ENCODE results near the gene ELMO2.

ELMO2 gene

DNA sequence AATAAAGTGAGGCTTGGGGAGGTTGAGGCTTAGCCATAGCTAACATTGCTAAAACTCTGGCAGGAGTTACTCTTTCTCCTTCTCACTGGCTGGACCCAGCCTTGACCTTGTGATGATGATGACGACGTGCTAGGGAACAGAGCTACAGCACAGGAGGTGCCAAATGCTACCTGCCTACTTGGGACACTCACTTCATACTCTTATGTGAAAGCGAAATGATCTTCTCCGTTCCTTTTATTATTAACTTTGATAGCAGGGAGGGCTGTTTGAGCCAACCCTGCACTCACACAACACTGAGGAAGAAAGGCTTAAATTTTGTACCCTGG lies 1.2 kb upstream of the ELMO2 start:
- no peak for ATAC-seq
- TF ChIP-seq ARNTL (CRISPR knock-in tag; IDR thresholded peaks at IDR 0.05; ENCODE audit: borderline replicate concordance, low read depth) (no peak), PPARA (CRISPR knock-in tag; IDR thresholded peaks at IDR 0.05; ENCODE audit: borderline replicate concordance) (no peak), CSDC2 (CRISPR knock-in tag; IDR thresholded peaks at IDR 0.05) (no peak), ZFP30 (CRISPR knock-in tag; IDR thresholded peaks at IDR 0.05) (no peak), ZFP3 (CRISPR knock-in tag; IDR thresholded peaks at IDR 0.05) (no peak), OSR1 (CRISPR knock-in tag; IDR thresholded peaks at IDR 0.05) (no peak), ESRRG (CRISPR knock-in tag; IDR thresholded peaks at IDR 0.05) (no peak), ZC3H10 (CRISPR knock-in tag; IDR thresholded peaks at IDR 0.05) (no peak), SNAI2 (CRISPR knock-in tag; IDR thresholded peaks at IDR 0.05) (no peak), ZNF8 (CRISPR knock-in tag; IDR thresholded peaks at IDR 0.05) (no peak), TOX (CRISPR knock-in tag; IDR thresholded peaks at IDR 0.05; ENCODE audit: borderline replicate concordance) (no peak), ZNF70 (CRISPR knock-in tag; IDR thresholded peaks at IDR 0.05) (no peak)
- TF ChIP-seq, protein P1, sequence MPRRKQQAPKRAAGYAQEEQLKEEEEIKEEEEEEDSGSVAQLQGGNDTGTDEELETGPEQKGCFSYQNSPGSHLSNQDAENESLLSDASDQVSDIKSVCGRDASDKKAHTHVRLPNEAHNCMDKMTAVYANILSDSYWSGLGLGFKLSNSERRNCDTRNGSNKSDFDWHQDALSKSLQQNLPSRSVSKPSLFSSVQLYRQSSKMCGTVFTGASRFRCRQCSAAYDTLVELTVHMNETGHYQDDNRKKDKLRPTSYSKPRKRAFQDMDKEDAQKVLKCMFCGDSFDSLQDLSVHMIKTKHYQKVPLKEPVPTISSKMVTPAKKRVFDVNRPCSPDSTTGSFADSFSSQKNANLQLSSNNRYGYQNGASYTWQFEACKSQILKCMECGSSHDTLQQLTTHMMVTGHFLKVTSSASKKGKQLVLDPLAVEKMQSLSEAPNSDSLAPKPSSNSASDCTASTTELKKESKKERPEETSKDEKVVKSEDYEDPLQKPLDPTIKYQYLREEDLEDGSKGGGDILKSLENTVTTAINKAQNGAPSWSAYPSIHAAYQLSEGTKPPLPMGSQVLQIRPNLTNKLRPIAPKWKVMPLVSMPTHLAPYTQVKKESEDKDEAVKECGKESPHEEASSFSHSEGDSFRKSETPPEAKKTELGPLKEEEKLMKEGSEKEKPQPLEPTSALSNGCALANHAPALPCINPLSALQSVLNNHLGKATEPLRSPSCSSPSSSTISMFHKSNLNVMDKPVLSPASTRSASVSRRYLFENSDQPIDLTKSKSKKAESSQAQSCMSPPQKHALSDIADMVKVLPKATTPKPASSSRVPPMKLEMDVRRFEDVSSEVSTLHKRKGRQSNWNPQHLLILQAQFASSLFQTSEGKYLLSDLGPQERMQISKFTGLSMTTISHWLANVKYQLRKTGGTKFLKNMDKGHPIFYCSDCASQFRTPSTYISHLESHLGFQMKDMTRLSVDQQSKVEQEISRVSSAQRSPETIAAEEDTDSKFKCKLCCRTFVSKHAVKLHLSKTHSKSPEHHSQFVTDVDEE (CRISPR knock-in tag; IDR thresholded peaks at IDR 0.05) = no peak
- TF ChIP-seq, protein P2, sequence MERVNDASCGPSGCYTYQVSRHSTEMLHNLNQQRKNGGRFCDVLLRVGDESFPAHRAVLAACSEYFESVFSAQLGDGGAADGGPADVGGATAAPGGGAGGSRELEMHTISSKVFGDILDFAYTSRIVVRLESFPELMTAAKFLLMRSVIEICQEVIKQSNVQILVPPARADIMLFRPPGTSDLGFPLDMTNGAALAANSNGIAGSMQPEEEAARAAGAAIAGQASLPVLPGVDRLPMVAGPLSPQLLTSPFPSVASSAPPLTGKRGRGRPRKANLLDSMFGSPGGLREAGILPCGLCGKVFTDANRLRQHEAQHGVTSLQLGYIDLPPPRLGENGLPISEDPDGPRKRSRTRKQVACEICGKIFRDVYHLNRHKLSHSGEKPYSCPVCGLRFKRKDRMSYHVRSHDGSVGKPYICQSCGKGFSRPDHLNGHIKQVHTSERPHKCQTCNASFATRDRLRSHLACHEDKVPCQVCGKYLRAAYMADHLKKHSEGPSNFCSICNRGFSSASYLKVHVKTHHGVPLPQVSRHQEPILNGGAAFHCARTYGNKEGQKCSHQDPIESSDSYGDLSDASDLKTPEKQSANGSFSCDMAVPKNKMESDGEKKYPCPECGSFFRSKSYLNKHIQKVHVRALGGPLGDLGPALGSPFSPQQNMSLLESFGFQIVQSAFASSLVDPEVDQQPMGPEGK (CRISPR knock-in tag; IDR thresholded peaks at IDR 0.05; ENCODE audit: borderline replicate concordance) = no peak
- TF ChIP-seq, protein P3, sequence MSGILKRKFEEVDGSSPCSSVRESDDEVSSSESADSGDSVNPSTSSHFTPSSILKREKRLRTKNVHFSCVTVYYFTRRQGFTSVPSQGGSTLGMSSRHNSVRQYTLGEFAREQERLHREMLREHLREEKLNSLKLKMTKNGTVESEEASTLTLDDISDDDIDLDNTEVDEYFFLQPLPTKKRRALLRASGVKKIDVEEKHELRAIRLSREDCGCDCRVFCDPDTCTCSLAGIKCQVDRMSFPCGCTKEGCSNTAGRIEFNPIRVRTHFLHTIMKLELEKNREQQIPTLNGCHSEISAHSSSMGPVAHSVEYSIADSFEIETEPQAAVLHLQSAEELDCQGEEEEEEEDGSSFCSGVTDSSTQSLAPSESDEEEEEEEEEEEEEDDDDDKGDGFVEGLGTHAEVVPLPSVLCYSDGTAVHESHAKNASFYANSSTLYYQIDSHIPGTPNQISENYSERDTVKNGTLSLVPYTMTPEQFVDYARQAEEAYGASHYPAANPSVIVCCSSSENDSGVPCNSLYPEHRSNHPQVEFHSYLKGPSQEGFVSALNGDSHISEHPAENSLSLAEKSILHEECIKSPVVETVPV (CRISPR knock-in tag; IDR thresholded peaks at IDR 0.05) = no peak

DNA sequence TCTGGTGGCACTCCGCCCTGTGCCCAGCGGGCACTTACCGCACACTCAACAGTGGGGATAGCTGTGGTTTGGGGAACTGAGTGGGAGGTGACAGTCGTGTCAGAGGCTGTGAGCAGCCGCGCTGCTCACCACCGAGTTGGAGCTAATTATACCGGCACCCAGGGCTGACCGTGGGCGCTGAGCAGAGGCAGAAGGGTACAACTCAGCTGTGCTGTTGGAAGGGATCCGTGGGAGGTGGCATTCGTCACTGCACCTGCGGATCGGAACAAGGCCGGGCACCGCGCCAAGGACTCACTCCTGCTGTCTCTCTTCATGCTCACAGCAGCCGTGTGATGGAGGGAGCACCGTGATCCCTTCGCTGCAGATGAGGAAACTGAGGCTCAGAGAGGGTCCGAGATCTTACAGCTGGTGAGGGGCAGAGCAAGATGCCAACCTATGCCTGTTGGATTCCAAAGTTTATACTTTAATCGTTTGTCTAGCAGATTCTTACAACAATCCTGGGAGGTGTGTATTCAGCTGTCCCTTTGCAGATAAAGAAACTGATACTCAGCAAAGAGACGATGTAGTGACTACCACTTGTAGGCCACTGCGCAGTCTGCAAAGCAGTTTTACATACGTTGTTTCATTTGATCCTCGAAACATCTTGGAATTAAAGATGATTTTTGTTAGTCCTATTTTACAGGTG lies 713 bp upstream of the ELMO2 start:
- ATAC-seq = peak; percentile 38
- TF ChIP-seq ZNF70 (CRISPR knock-in tag; IDR thresholded peaks at IDR 0.05) (no peak), TOX (CRISPR knock-in tag; IDR thresholded peaks at IDR 0.05; ENCODE audit: borderline replicate concordance) (no peak), BACH2 (CRISPR knock-in tag; IDR thresholded peaks at IDR 0.05; ENCODE audit: borderline replicate concordance) (no peak)

DNA sequence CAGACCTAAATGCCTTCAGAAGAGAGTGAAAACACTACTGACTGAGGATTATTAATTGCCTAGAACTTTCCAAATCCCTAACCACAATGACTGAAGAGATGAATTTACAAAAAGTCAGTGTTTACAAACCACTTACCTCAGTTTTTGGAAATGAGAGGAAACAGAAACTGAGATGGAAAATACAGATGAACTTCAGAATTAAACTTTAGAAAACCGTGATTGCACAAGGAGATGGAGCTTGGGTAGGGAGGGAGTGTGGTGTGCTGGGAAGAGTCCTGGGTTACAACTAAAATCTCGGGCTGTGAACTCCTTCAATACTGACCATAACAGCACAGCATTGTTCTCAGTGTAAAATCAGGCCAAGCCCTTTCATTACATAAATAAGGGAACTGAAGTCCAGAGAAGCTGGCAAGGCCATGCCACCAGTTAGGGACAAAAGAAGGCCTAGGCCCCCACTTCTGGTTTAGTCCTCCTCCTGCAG lies 4.0 kb downstream of the ELMO2 start:
- no peak for TF ChIP-seq ZFP3 (CRISPR knock-in tag; IDR thresholded peaks at IDR 0.05)
- TF ChIP-seq, protein P4, sequence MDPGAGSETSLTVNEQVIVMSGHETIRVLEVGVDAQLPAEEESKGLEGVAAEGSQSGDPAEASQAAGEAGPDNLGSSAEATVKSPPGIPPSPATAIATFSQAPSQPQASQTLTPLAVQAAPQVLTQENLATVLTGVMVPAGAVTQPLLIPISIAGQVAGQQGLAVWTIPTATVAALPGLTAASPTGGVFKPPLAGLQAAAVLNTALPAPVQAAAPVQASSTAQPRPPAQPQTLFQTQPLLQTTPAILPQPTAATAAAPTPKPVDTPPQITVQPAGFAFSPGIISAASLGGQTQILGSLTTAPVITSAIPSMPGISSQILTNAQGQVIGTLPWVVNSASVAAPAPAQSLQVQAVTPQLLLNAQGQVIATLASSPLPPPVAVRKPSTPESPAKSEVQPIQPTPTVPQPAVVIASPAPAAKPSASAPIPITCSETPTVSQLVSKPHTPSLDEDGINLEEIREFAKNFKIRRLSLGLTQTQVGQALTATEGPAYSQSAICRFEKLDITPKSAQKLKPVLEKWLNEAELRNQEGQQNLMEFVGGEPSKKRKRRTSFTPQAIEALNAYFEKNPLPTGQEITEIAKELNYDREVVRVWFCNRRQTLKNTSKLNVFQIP (CRISPR knock-in tag; IDR thresholded peaks at IDR 0.05; ENCODE audit: borderline replicate concordance, low read depth) = no peak
- TF ChIP-seq, protein P2 (CRISPR knock-in tag; IDR thresholded peaks at IDR 0.05; ENCODE audit: borderline replicate concordance) = no peak
- no peak for ATAC-seq

DNA sequence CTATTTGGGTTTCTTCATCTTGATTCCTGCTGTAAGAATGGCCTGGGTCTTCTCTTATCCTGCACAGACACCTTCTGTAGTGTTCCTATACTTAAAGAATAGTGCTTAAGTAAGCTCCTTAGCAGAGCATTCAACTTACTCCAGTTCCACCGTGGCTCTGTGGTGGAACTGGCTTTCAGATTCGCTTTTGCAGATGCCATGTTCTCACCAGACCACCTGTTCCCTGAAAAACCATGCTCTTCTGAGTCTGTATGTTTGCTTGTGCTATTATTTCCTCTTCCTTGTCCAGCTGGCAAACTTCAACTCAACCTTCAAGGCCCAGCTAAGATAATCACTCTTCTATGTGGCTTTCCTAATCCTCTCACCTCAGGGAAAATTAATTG lies 4.9 kb downstream of the ELMO2 start:
- no peak for ATAC-seq
- TF ChIP-seq ZNF8 (CRISPR knock-in tag; IDR thresholded peaks at IDR 0.05) (no peak), GLIS3 (CRISPR knock-in tag; IDR thresholded peaks at IDR 0.05) (no peak), RARB (CRISPR knock-in tag; IDR thresholded peaks at IDR 0.05) (no peak), ZNF70 (CRISPR knock-in tag; IDR thresholded peaks at IDR 0.05) (no peak), ESRRG (CRISPR knock-in tag; IDR thresholded peaks at IDR 0.05) (no peak), ZC3H10 (CRISPR knock-in tag; IDR thresholded peaks at IDR 0.05) (no peak), OSR1 (CRISPR knock-in tag; IDR thresholded peaks at IDR 0.05) (no peak), ZNF565 (CRISPR knock-in tag; conservative IDR thresholded peaks at IDR 0.05; ENCODE audit: low read depth) (no peak)
- TF ChIP-seq, protein P2 (CRISPR knock-in tag; IDR thresholded peaks at IDR 0.05; ENCODE audit: borderline replicate concordance) = no peak
- TF ChIP-seq, protein P3 (CRISPR knock-in tag; IDR thresholded peaks at IDR 0.05) = no peak

All from SK-N-SH treated with all-trans-retinoic acid at 6 μM for 48 hours (cell line).